ENCODE data around the gene ECE2. TPM values are rescaled to one million over a fixed set of nuclear protein-coding genes. Genes with fewer than 3 reads are reported as not detected.

ECE2 gene
- polyA plus RNA-seq, 1 of the 3 experiments (the other 2 are of a cell fraction): 0.03 TPM

GRCh38 chr3:184261854-184262763 lies 13.7 kb upstream of the ECE2 start:
- DNase-seq: peak; percentile 72
- no peaks in the 10 kb centered on the region for H3K79me2 ChIP-seq (ENCODE audit: insufficient read depth)
- H3K9me2 ChIP-seq: no peaks in the 10 kb centered on the region
- CTCF ChIA-PET: interaction anchor here (0.8 to 4.1 kb wide), 7 partner anchors 12 to 367 kb away, joined by 3 to 25 read pairs (median 4); partner anchors contain the start of genes EEF1AKMT4 and VWA5B2
- no peaks in the 10 kb centered on the region for H3K9me3 ChIP-seq
- WGBS (ENCODE audit: low lambda C conversion rate): 4% methylated on average over 41 of the region's 66 CpGs
- no peaks in the 10 kb centered on the region; the same call in 1 of the 2 replicates for H3K27me3 ChIP-seq (ENCODE audit: insufficient read depth)
- peaks cover 0 to 22% of the 10 kb centered on the region in 2 experiments; a peak in 1 of 4 replicates for H3K4me1 ChIP-seq (ENCODE audit: control insufficient read depth in 1 of 2, insufficient read depth in 2 of 2, low read depth in 1 of 2, low read length in 1 of 2)
- POLR2A ChIA-PET: interaction anchor here (0.6 to 1.2 kb wide), 2 partner anchors 233 to 377 kb away, joined by 3 read pairs; partner anchors contain the start of gene PARL
- H3K27ac ChIP-seq (ENCODE audit: low read depth in 2 of 2, low read length in 1 of 2): peak overlapping the region in 1 of 2 experiments; percentile 23; a peak in 1 of 4 replicates
- peaks cover 4% of the 10 kb centered on the region for H3F3A ChIP-seq (replicated peaks; ENCODE audit: insufficient read depth)
- TF ChIP-seq REST (IDR thresholded peaks at IDR 0.05; ENCODE audit: low read depth, low read length) (no peak), TCF12 (IDR thresholded peaks at IDR 0.05) (no peak), IRF3 (IDR thresholded peaks at IDR 0.05; ENCODE audit: low read depth, low read length) (no peak), NFIC (IDR thresholded peaks at IDR 0.05; ENCODE audit: borderline replicate concordance) (no peak), MXI1 (IDR thresholded peaks at IDR 0.05; ENCODE audit: low read depth, low read length) (peak; percentile 49; the same call in 1 of the 2 replicates), RCOR1 (IDR thresholded peaks at IDR 0.05; ENCODE audit: low read length) (no peak)
- H3K4me3 ChIP-seq (ENCODE audit: low read depth in 2 of 2, low read length in 1 of 2): peak overlapping the region; percentile 54 to 67
- peaks cover 24% of the 10 kb centered on the region for H4K20me1 ChIP-seq (ENCODE audit: insufficient read depth)
- peak overlapping the region; percentile 95 for H3K4me2 ChIP-seq
- no peaks in the 10 kb centered on the region for H3K36me3 ChIP-seq (replicated peaks in 1 of 2; ENCODE audit: control insufficient read depth in 1 of 2, insufficient read depth in 2 of 2, low read length in 1 of 2)
- H2AFZ ChIP-seq (ENCODE audit: low read depth): peak overlapping the region; percentile 72
- H3K9ac ChIP-seq: peak overlapping the region; percentile 10; the same call in 1 of the 2 replicates

- Histone ChIP-seq H3K79me2 (ENCODE audit: insufficient read depth) (no peaks in the 10 kb centered on the region), H3K4me2 (peak overlapping the region; percentile 95), H3K4me3 (ENCODE audit: low read depth in 2 of 2, low read length in 1 of 2) (no peak overlapping the region; a peak in 1 of 4 replicates), H3K9me2 (no peaks in the 10 kb centered on the region), H3F3A (replicated peaks; ENCODE audit: insufficient read depth) (peaks cover 4% of the 10 kb centered on the region), H3K27me3 (ENCODE audit: insufficient read depth) (peaks cover 4% of the 10 kb centered on the region; the same call in 1 of the 2 replicates), H3K4me1 (ENCODE audit: control insufficient read depth in 1 of 2, insufficient read depth in 2 of 2, low read depth in 1 of 2, low read length in 1 of 2) (peaks cover 0 to 22% of the 10 kb centered on the region in 2 experiments; a peak in 1 of 4 replicates), H2AFZ (ENCODE audit: low read depth) (no peak overlapping the region), H3K9ac (no peak overlapping the region), H3K27ac (ENCODE audit: low read depth in 2 of 2, low read length in 1 of 2) (no peak overlapping the region), H3K9me3 (no peaks in the 10 kb centered on the region), H3K36me3 (replicated peaks in 1 of 2; ENCODE audit: control insufficient read depth in 1 of 2, insufficient read depth in 2 of 2, low read length in 1 of 2) (no peaks in the 10 kb centered on the region), H4K20me1 (ENCODE audit: insufficient read depth) (peaks cover 24% of the 10 kb centered on the region)
- no peak for DNase-seq
- ChIA-PET CTCF (interaction anchor here (1.0 to 4.1 kb wide), 5 partner anchors 13 to 368 kb away, joined by 3 to 25 read pairs (median 4); partner anchors contain the start of gene EEF1AKMT4), POLR2A (no interaction called here)
- WGBS (ENCODE audit: low lambda C conversion rate): 54% methylated on average over 15 of the region's 15 CpGs
- TF ChIP-seq MXI1 (IDR thresholded peaks at IDR 0.05; ENCODE audit: low read depth, low read length): no peak
- TF ChIP-seq ZBTB33 (IDR thresholded peaks at IDR 0.05; ENCODE audit: borderline replicate concordance, low read depth): no peak
- no peak for TF ChIP-seq TCF12 (IDR thresholded peaks at IDR 0.05)
- TF ChIP-seq RFX5 (IDR thresholded peaks at IDR 0.05; ENCODE audit: low read length): no peak
- no peak for TF ChIP-seq TAF1 (IDR thresholded peaks at IDR 0.05; ENCODE audit: borderline replicate concordance, low read depth, low read length)
- no peak for TF ChIP-seq GATA2 (CRISPR knock-in tag; IDR thresholded peaks at IDR 0.05)
- TF ChIP-seq FOXJ3 (CRISPR knock-in tag; IDR thresholded peaks at IDR 0.05): no peak
- no peak for TF ChIP-seq REST (IDR thresholded peaks at IDR 0.05; ENCODE audit: low read depth, low read length)
Measured at GRCh38 chr3:184262764-184263179, 13.1 kb upstream of the ECE2 start.

All from SK-N-SH (cell line).